ENCODE results near the gene FARP2. TPM values are rescaled to one million over a fixed set of nuclear protein-coding genes. Genes with fewer than 3 reads are reported as not detected.

Gene FARP2
- total RNA-seq, 1 experiment from 2014 or later = 49.3 TPM

- no peaks in the 10 kb centered on the region for H4K20me1 ChIP-seq (ENCODE audit: insufficient read depth)
- H3K79me2 ChIP-seq (ENCODE audit: insufficient read depth, low read length) = peaks cover under 1% of the 10 kb centered on the region; the same call in 1 of the 2 replicates
- RAD21 ChIA-PET (ENCODE audit: low non-redundant PET in 1 of 2, low total read pairs in 2 of 2, uncharacterized antibody in 2 of 2, unreplicated experiment in 2 of 2) = no interaction called here
- H3K4me3 ChIP-seq (replicated peaks in 1 of 2; ENCODE audit: low read depth in 1 of 2, low read length in 2 of 2) = no peak overlapping the region
- no TSS peak for BruUV-seq (replicated peaks)
- TF ChIP-seq CTCF (IDR thresholded peaks at IDR 0.05 in 2 of 3, conservative IDR thresholded peaks at IDR 0.05 in 1 of 3; ENCODE audit: borderline replicate concordance in 1 of 3, insufficient read depth in 1 of 3, low read depth in 2 of 3, low read length in 2 of 3) (no peak), TCF7L2 (IDR thresholded peaks at IDR 0.05; ENCODE audit: borderline replicate concordance, extremely low read depth, insufficient read depth, insufficient read length) (no peak), EZH2 (IDR thresholded peaks at IDR 0.05) (no peak), FOSL1 (IDR thresholded peaks at IDR 0.05; ENCODE audit: low read depth) (no peak), EGR1 (IDR thresholded peaks at IDR 0.05; ENCODE audit: low read depth) (no peak), MAX (IDR thresholded peaks at IDR 0.05) (no peak), JUND (IDR thresholded peaks at IDR 0.05) (no peak), YY1 (IDR thresholded peaks at IDR 0.05; ENCODE audit: extremely low read depth, insufficient replicate concordance, low read depth, low read length) (no peak), POLR2A (IDR thresholded peaks at IDR 0.05; ENCODE audit: borderline replicate concordance, extremely low read depth, insufficient read depth, insufficient read length) (no peak)
- TF ChIP-seq, protein P1, sequence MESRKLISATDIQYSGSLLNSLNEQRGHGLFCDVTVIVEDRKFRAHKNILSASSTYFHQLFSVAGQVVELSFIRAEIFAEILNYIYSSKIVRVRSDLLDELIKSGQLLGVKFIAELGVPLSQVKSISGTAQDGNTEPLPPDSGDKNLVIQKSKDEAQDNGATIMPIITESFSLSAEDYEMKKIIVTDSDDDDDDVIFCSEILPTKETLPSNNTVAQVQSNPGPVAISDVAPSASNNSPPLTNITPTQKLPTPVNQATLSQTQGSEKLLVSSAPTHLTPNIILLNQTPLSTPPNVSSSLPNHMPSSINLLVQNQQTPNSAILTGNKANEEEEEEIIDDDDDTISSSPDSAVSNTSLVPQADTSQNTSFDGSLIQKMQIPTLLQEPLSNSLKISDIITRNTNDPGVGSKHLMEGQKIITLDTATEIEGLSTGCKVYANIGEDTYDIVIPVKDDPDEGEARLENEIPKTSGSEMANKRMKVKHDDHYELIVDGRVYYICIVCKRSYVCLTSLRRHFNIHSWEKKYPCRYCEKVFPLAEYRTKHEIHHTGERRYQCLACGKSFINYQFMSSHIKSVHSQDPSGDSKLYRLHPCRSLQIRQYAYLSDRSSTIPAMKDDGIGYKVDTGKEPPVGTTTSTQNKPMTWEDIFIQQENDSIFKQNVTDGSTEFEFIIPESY (IDR thresholded peaks at IDR 0.05; ENCODE audit: extremely low read depth, insufficient replicate concordance, low read length) = no peak
- TF ChIP-seq, protein P2, sequence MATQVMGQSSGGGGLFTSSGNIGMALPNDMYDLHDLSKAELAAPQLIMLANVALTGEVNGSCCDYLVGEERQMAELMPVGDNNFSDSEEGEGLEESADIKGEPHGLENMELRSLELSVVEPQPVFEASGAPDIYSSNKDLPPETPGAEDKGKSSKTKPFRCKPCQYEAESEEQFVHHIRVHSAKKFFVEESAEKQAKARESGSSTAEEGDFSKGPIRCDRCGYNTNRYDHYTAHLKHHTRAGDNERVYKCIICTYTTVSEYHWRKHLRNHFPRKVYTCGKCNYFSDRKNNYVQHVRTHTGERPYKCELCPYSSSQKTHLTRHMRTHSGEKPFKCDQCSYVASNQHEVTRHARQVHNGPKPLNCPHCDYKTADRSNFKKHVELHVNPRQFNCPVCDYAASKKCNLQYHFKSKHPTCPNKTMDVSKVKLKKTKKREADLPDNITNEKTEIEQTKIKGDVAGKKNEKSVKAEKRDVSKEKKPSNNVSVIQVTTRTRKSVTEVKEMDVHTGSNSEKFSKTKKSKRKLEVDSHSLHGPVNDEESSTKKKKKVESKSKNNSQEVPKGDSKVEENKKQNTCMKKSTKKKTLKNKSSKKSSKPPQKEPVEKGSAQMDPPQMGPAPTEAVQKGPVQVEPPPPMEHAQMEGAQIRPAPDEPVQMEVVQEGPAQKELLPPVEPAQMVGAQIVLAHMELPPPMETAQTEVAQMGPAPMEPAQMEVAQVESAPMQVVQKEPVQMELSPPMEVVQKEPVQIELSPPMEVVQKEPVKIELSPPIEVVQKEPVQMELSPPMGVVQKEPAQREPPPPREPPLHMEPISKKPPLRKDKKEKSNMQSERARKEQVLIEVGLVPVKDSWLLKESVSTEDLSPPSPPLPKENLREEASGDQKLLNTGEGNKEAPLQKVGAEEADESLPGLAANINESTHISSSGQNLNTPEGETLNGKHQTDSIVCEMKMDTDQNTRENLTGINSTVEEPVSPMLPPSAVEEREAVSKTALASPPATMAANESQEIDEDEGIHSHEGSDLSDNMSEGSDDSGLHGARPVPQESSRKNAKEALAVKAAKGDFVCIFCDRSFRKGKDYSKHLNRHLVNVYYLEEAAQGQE (IDR thresholded peaks at IDR 0.05; ENCODE audit: low read depth) = no peak
- H3K9ac ChIP-seq (ENCODE audit: low read length) = no peak overlapping the region
- H3K27me3 ChIP-seq (ENCODE audit: insufficient read depth, low read length) = no peaks in the 10 kb centered on the region
- no peak overlapping the region for H2AFZ ChIP-seq (ENCODE audit: low read depth, low read length, poor library complexity, severe bottlenecking)
- no peak overlapping the region for H3K4me2 ChIP-seq (ENCODE audit: low read length)
- intact Hi-C loops (cut with micrococcal nuclease) = no loop called here
- no peak for DNase-seq (ENCODE audit: low read depth, low spot score)
- CTCF ChIA-PET = no interaction called here
- H3K36me3 ChIP-seq (ENCODE audit: control insufficient read depth in 1 of 2, insufficient read depth in 2 of 2, low read length in 2 of 2) = peaks cover 0 to 6% of the 10 kb centered on the region in 2 experiments; a peak in 1 of 4 replicates
- no peaks in the 10 kb centered on the region for H3K9me3 ChIP-seq (ENCODE audit: control insufficient read depth in 1 of 2, insufficient read depth in 1 of 2, low read depth in 1 of 2, low read length in 2 of 2)
- no peak overlapping the region for H3K27ac ChIP-seq (ENCODE audit: low read depth, low read length)
- ATAC-seq = no peak
- POLR2A ChIA-PET = no interaction called here
- no peaks in the 10 kb centered on the region for H3K4me1 ChIP-seq (ENCODE audit: control insufficient read depth in 1 of 2, insufficient read depth in 2 of 2, low read length in 2 of 2)
- H3K9me2 ChIP-seq (ENCODE audit: insufficient read depth) = no peaks in the 10 kb centered on the region
Measured at GRCh38 chr2:241386519-241386918, 30.4 kb downstream of the FARP2 start.

All from HCT116 (cell line).